Panc1 (cell line): ENCODE data around the gene KRTAP4-12. TPM values are rescaled to one million over a fixed set of nuclear protein-coding genes. Genes with fewer than 3 reads are reported as not detected.

ENCODE experiments used
- ATAC-seq: fragments of 200-7000 bp; cut with Tn5 transposase; 2 replicates; pipeline ENCODE4 v1.9.1; 2020; ENCODE audit warnings: mild to moderate bottlenecking, moderate library complexity
- BruUV-seq: library from RNA; stranded (reverse); fragments of 400-500 nt; replicated peaks from 2 replicates; lab custom pipeline; 2021; lab: Mats Ljungman, UMichigan
- CTCF ChIA-PET: fragments of 300-600 bp; sonication (Branson Sonifier 250); formaldehyde crosslinking; loops from one replicate; lab custom pipeline; 2022; ENCODE audit warnings: antibody characterized with exemption; lab: Charles Lee
- POLR2A ChIA-PET: fragments of 300-600 bp; sonication (Branson Sonifier 250); formaldehyde crosslinking; loops from one replicate; lab custom pipeline; 2022; ENCODE audit warnings: antibody characterized with exemption; lab: Charles Lee
- DNase-seq: peaks from one replicate; pipeline ENCODE4 v3.0.0-alpha.2; 2010; ENCODE audit warnings: low read depth, low spot score
- H3K27ac ChIP-seq: 2 replicates; pipeline ENCODE4 v1.5.1; 2011; ENCODE audit warnings: mild to moderate bottlenecking, low read length, inconsistent platforms
- H3K27me3 ChIP-seq: fragments of 200-500 bp; sonication (Bioruptor generic); 2 replicates; pipeline ENCODE4 v1.6.0; 2014; ENCODE audit warnings: low read length, inconsistent platforms; ENCODE audit not compliant: control insufficient read depth, insufficient read depth
- H3K36me3 ChIP-seq: fragments of 200-500 bp; sonication (Bioruptor generic); 2 replicates; pipeline ENCODE4 v1.5.1; 2014; ENCODE audit warnings: inconsistent platforms, mild to moderate bottlenecking, low read length, moderate library complexity; ENCODE audit not compliant: control insufficient read depth, insufficient read depth
- H3K4me1 ChIP-seq: 2 replicates; pipeline ENCODE4 v1.5.1; 2011; ENCODE audit warnings: inconsistent platforms, mild to moderate bottlenecking, low read length, moderate library complexity; ENCODE audit not compliant: control insufficient read depth, insufficient read depth
- H3K4me3 ChIP-seq, 2 experiments: 2 replicates each; pipeline ENCODE4 v1.5.1; 2011 to 2012; ENCODE audit warnings: low read depth in 2 of 2, low read length in 2 of 2, mild to moderate bottlenecking in 2 of 2, inconsistent platforms in 1 of 2, moderate library complexity in 1 of 2
- H3K9me3 ChIP-seq: fragments of 200-500 bp; sonication (Bioruptor generic); 2 replicates; pipeline ENCODE4 v1.5.1; 2014; ENCODE audit warnings: low read depth, mild to moderate bottlenecking, inconsistent platforms, low read length, moderate library complexity; ENCODE audit not compliant: control insufficient read depth, insufficient read depth
- CTCF ChIP-seq: fragments of 450-650 bp; IDR thresholded peaks from 2 replicates; pipeline ENCODE4 v1.5.1; 2017; ENCODE audit warnings: mild to moderate bottlenecking
- POLR2AphosphoS5 ChIP-seq: IDR thresholded peaks from 2 replicates; pipeline ENCODE4 v1.6.1; 2012; ENCODE audit warnings: mild to moderate bottlenecking, low read depth, low read length, moderate library complexity
- REST ChIP-seq, 2 experiments: IDR thresholded peaks; 2 replicates each; pipeline ENCODE4 v1.6.1; 2011 to 2012; ENCODE audit warnings: low read depth in 2 of 2, control low read depth in 1 of 2, low read length in 1 of 2, mild to moderate bottlenecking in 1 of 2, moderate library complexity in 1 of 2; ENCODE audit not compliant: insufficient read depth in 1 of 2
- SIN3A ChIP-seq: IDR thresholded peaks from 2 replicates; pipeline ENCODE4 v1.6.1; 2012; ENCODE audit warnings: low read depth, mild to moderate bottlenecking, low read length, moderate library complexity, borderline replicate concordance; ENCODE audit not compliant: insufficient read depth
- TCF7L2 ChIP-seq: IDR thresholded peaks from 2 replicates; pipeline ENCODE4 v1.6.1; 2011; ENCODE audit warnings: mild to moderate bottlenecking, low read depth, low read length, inconsistent platforms
- in situ Hi-C: cut with HindIII; loops from 2 replicates; pipeline ENCODE4 v1.10.0; 2016; ENCODE audit warnings: low sequenced_read_pairs, low pct_unique_long_range_greater_than_20kb
- intact Hi-C: fragments of 100-400 bp; cut with micrococcal nuclease; formaldehyde crosslinking; loops from one replicate; pipeline ENCODE4 v1.10.0; 2022; ENCODE audit not compliant: unreplicated experiment
- total RNA-seq: library from RNA; stranded (reverse); gene quantifications from one replicate; pipeline ENCODE4 v1.2.1, GENCODE V29; 2021; ENCODE audit not compliant: unreplicated experiment

Gene KRTAP4-12
- total RNA-seq, 1 experiment from 2014 or later: not detected

- intact Hi-C loops (no loop called here), in situ Hi-C loops (no loop called here)
- ChIA-PET CTCF (no interaction called here), POLR2A (no interaction called here)
- H3K27me3 ChIP-seq: no peaks in the 10 kb centered on the region
- no peak overlapping the region for H3K4me3 ChIP-seq
- TF ChIP-seq SIN3A (no peak), TCF7L2 (no peak), REST (IDR thresholded peaks at IDR 0.05; ENCODE audit: insufficient read depth in 1 of 2, low read depth in 2 of 2, low read length in 1 of 2) (no peak), CTCF (no peak)
- H3K27ac ChIP-seq: no peak overlapping the region
- no peaks in the 10 kb centered on the region for H3K36me3 ChIP-seq
- H3K9me3 ChIP-seq: no peaks in the 10 kb centered on the region
- DNase-seq (no peak), ATAC-seq (peak; percentile 81)
- no peaks in the 10 kb centered on the region for H3K4me1 ChIP-seq
- BruUV-seq: no TSS peak
Observed at GRCh38 chr17:41082626-41083025, 41.4 kb downstream of the KRTAP4-12 start.

GRCh38 chr17:41076788-41077187 lies 47.2 kb downstream of the KRTAP4-12 start:
- ChIA-PET CTCF (no interaction called here), POLR2A (no interaction called here)
- Histone ChIP-seq H3K4me1 (no peaks in the 10 kb centered on the region), H3K27me3 (0 out of 2 replicates have a peak, but pooled peaks cover 2% of the 10 kb centered on the region), H3K4me3 (no peak overlapping the region), H3K36me3 (no peaks in the 10 kb centered on the region), H3K9me3 (no peaks in the 10 kb centered on the region), H3K27ac (no peak overlapping the region)
- ATAC-seq: no peak
- in situ Hi-C loops: no loop called here
- intact Hi-C loops: no loop called here
- no peak for TF ChIP-seq TCF7L2
- no peak for TF ChIP-seq SIN3A
- TF ChIP-seq REST (IDR thresholded peaks at IDR 0.05; ENCODE audit: insufficient read depth in 1 of 2, low read depth in 2 of 2, low read length in 1 of 2): no peak
- TF ChIP-seq CTCF: no peak
- no peak for TF ChIP-seq POLR2AphosphoS5
- no TSS peak for BruUV-seq
- DNase-seq: no peak
